ENCODE data around the gene CRKL.
"Not testable (repeated sequence)": the region's sequence is repeated elsewhere in the genome, so short reads cannot be mapped to it uniquely, and the experiment has no call there.

CRKL gene

DNA sequence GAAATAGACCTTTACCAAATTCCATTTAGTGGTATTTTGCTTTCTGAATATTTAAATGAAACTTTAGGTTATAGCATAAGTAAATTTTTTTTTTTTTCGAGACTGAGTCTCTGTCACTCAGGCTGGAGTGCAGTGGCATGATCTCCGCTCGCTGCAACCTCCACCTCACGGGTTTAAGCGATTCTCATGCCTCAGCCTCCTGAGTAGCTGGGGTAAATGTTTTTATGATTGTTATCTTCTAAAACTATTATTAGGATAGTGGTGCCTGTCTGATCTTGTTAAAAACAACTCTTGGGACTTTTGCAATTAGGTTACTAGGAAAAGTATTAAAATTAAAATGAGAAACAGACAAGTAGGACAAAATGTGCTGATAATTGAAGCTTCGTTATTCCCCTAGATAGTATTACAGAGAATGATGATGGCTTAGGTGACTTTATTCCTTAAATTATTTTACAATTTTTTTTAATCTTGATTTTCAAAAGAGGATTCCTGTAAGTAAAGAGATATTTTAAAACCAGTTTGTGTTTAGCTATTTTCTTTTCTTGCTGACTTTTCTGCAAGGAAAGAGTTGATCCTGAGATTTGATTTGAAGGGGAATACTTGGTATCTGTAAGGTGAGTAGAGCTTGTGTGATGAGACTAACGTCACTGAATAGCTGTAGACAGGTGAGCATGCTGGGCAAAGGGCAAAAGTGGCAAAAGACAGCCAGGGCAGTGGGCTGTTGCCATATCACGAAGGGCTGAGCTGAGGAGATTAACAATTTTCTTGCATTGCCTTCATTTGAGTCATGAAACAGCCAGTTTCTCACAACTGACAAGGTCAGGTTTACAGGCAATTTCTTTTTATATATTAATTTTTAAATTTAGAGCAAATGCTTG lies 20.8 kb downstream of the CRKL start:
- Mint-ChIP-seq H3K27ac (no peak overlapping the region), H3K4me3 (no peak overlapping the region), H3K9me3 (no peaks in the 10 kb centered on the region), H3K27me3 (no peaks in the 10 kb centered on the region), H3K4me1 (peaks cover 89% of the 10 kb centered on the region)
- DNase-seq (no peak), ATAC-seq (no peak)

DNA sequence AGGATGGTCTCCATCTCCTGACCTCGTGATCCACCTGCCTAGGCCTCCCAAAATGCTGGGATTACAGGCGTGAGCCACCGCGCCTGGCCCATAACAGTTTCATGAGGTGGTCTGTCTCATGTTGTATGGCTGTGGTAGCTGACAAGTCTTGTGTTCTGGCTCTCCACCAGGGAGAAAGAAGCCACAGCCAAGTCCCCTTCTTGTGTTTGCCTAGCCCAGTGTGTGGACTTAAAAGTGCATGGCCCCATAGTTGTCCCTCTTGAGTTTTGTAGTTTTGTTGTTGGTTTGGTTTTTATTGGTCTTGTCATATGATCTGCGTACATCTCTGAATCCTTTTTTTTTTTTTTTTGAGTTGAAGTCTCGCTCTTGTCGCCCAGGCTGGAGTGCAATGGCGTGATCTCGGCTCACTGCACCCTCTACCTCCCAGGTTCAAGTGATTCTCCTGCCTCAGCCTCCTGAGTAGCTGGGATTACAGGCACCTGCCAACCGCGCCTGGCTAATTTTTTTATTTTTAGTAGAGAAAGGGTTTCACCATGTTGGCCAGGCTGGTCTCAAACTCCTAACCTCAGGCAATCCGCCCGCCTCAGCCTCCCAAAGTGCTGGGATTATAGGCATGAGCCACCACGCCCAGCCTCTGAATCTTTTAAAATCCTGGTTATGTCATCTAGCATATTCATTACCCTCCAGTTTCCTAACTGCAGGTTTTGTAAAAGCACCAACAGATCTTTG lies 22.4 kb downstream of the CRKL start:
- not testable (repeated sequence) for H3K27ac Mint-ChIP-seq, H3K9me3 Mint-ChIP-seq, DNase-seq, H3K27me3 Mint-ChIP-seq, H3K4me3 Mint-ChIP-seq, ATAC-seq
- peaks cover 91% of the 10 kb centered on the region for H3K4me1 Mint-ChIP-seq

DNA sequence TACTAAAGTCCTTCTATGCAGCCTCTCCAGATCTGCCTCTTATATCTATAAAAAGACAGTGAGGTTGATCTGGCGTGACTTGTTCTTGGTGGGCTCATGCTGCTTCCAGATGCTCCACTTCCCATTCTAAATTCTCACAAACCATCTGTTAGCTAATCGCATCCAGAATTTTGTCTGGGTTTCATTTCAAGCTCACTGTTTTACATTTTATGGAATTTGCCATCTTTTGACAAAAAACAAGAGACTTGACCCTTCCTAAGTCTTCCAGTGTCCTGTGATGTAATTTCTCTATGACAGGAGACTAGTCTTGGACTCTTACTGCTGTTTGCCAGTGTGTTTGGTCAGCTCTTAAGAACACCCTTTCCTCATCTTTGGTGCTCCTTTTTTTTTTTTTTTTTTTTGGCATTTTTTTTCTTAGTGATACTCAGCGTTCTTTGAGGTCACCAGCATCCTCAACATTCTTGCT lies 23.0 kb downstream of the CRKL start:
- ATAC-seq: no peak
- H3K27ac Mint-ChIP-seq: no peak overlapping the region
- H3K27me3 Mint-ChIP-seq: no peaks in the 10 kb centered on the region
- H3K4me1 Mint-ChIP-seq: peaks cover 91% of the 10 kb centered on the region
- no peak for DNase-seq
- no peak overlapping the region for H3K4me3 Mint-ChIP-seq
- H3K9me3 Mint-ChIP-seq: no peaks in the 10 kb centered on the region

DNA sequence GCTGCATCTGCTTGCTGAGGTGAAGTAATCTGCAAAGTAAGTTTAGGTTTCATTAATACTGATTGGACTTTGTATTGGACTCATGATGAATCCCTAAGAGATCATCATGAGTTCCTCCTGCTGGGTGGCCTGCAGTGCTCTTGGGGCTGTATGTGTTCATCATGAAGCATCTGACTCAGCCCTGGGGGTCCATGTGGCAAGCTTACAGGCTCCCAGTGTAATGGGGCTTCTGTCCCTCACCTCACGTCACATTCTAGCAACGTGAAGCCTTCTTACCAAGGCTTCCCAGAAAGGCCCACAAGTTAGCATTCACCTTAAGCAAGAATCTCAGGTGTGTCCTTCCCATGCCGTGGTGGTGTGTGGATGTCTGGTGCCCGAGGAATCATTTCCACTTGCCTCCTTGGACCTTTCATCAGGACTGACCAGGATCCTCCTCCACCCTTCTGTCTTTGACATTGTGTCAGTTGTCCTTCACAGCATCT lies 23.7 kb downstream of the CRKL start:
- ATAC-seq (no peak), DNase-seq (no peak)
- no peak overlapping the region for H3K27ac Mint-ChIP-seq
- no peaks in the 10 kb centered on the region for H3K9me3 Mint-ChIP-seq
- no peak overlapping the region for H3K4me3 Mint-ChIP-seq
- H3K27me3 Mint-ChIP-seq: no peaks in the 10 kb centered on the region
- peaks cover 91% of the 10 kb centered on the region for H3K4me1 Mint-ChIP-seq

DNA sequence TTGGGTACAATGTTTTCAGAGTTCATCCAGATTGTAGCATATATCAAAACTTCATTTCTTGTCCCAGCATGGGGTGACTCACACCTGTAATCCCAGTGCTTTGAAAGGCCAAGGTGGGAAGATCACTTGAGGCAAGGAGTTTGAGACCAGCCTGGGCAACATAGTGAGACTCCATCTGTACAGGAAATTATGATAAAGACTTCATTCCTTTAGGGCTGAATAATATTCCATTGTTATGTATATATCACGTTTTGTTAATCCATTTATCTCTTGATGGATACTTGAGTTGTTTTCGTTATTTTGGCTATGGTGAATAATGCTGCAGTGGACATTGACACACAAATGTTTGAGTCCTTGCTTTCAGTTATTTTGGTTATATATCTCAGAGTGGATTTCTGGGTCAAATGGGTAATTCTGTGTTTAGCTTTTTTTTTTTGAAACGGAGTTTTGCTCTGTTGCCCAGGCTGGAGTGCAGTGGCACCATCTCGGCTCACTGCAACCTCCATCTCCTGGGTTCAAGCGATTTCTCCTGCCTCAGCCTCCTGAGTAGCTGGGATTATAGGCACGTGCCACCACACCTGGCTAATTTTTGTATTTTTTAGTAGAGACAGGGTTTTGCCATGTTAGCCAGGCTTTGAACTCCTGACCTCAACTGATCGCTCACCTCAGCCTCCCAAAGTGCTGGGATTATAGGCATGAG lies 25.1 kb downstream of the CRKL start:
- Mint-ChIP-seq H3K4me1 (peaks cover 89% of the 10 kb centered on the region), H3K27ac (peak overlapping the region in 1 of 2 donors; percentile 63)
- not testable (repeated sequence) for ATAC-seq, H3K9me3 Mint-ChIP-seq, DNase-seq, H3K27me3 Mint-ChIP-seq, H3K4me3 Mint-ChIP-seq

DNA sequence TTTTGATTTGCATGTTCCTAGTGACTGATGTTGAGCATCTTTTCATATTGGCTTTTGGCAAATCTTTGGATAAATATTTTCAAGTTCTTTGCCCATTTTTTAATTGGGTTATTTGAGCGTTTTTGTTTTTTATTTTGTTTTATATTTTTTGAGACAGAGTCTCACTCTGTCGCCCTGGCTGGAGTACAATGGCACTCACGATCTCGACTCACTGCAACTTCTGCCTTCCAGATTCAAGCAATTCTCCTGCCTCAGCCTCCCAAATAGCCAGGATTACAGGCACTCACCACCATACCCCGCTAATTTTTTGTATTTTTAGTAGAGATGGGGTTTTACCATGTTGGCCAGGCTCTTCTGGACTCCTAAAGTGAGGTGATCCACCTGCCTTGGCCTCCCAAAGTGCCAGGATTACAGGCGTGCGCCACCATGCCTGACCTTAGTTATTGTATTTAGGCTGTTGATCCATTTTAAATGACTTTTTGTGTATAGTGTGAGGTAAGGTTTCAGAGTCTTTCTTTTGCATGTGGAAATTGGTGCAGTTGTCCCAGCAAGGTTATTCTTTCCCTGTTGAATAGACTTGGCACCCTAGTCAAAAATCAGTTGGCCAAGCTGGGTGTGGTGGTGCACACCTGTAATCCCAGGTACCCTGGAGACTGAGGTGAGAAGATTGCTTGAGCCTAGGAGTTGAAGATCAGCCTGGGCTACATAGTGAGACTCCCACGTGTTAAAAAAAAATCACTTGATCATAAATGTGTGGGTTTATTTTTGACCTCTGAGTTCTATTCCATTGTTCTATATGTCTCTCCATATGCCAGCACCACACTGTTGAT lies 26.1 kb downstream of the CRKL start:
- Mint-ChIP-seq H3K4me3 (no peak overlapping the region), H3K27me3 (no peaks in the 10 kb centered on the region), H3K4me1 (peaks cover 87% of the 10 kb centered on the region), H3K27ac (no peak overlapping the region), H3K9me3 (no peaks in the 10 kb centered on the region)
- ATAC-seq: no peak
- no peak for DNase-seq

DNA sequence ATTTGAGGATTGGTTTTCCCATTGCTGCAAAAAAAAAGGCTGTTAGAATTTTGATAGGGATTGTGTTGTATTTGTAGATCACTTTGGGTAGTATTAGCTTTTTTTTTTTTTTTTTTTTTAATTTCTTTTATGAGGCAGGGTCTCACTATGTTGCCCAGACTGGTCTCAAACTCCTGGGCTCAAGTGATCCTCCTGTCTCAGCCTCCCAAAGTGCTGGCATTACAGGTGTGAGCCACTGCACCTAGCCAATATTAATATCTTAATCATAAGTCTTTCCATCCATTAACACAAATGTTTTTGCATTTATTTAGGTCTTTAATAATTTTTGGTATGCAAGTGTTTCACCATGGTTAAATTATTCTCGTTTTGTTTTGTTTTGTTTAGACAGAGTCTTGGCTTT lies 26.8 kb downstream of the CRKL start:
- Mint-ChIP-seq H3K9me3 (no peaks in the 10 kb centered on the region), H3K27me3 (no peaks in the 10 kb centered on the region), H3K4me1 (peaks cover 87% of the 10 kb centered on the region), H3K27ac (no peak overlapping the region), H3K4me3 (no peak overlapping the region)
- no peak for ATAC-seq
- no peak for DNase-seq

DNA sequence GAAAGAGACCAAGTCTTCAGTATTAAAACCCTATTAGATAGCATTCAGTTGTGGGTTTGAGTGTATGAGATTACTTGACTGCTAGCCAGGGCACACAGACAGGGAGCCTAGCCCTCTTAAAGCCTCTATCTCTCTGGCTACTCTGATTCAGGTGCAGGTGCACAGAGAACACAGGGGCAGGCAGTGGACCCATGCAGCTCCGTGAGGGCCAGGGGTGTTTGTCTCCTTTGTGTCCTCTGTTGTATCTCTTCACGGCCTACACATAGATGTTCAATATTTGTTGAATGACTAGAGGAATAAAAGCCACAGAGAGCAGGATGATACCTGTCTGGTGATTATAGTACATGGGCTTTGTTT lies 28.3 kb downstream of the CRKL start:
- DNase-seq (no peak), ATAC-seq (no peak)
- Mint-ChIP-seq H3K4me3 (no peak overlapping the region), H3K27ac (peak overlapping the region in 1 of 2 donors; percentile 33), H3K27me3 (no peaks in the 10 kb centered on the region), H3K9me3 (no peaks in the 10 kb centered on the region), H3K4me1 (peaks cover 84% of the 10 kb centered on the region)

DNA sequence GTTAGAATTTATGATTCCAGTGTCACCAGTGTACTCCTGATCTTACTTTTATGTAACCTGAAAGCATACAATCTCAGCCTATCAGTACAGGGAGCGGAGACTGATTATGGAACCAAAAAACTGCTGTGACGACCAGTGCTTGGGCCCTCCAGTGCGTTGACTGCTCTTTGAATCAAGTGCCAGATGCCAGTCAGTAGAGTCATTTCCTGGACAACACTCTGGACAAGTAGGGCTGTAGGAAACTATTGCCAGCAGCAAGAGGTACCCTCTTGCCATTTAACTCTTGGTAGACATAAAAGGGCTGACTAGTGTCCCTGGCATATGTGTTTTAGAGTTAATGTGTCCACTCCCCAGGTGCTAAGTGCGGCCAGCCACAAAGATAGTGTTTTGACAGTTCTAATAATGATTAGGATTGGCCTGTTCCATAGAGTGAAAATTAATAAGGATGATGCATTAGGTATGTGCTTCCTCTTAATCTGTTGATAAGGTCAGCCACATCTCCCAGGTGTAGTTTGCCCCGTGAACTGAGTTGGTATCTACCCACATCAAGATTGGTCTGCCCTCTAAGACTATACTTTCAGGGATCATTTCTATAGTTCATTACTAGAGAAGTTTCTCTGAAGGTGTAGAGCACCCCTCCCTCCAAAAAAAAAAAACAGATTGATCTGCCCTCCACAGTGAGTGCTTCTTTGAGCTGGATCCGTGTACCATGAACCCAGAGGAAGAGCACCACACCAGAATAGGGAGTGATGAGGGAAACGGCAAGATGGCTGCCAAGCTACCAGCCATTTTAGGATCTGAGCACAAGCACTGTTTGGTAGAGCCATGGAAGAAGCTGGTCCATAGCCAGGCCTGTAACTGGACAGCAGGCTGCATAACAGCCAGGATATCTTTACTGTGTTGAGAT lies 29.1 kb downstream of the CRKL start:
- ATAC-seq (no peak), DNase-seq (no peak)
- no peaks in the 10 kb centered on the region for H3K9me3 Mint-ChIP-seq
- H3K27me3 Mint-ChIP-seq: no peaks in the 10 kb centered on the region
- peak overlapping the region in 1 of 2 donors; percentile 69 for H3K27ac Mint-ChIP-seq
- H3K4me3 Mint-ChIP-seq: no peak overlapping the region
- peaks cover 77% of the 10 kb centered on the region for H3K4me1 Mint-ChIP-seq

DNA sequence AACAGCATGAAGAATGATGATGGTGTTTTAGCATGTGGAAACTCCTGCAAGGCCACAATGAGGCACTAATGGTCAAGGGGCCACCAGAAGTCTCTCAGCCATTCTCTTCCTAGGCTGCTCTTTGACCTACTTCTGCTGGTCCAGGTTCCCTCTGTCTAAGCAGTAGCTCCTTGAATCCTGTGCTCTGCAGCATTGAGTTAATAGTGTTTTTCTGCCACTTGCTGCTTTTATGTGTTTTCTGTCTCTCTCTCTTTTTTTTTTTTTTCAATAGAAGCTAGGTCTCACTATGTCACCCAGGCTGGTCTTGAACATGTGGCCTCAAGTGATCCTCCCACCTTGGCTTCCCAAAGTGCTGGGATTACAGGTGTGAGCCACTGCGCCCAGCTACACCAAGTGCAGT lies 29.8 kb downstream of the CRKL start:
- no peak for DNase-seq
- Mint-ChIP-seq H3K4me3 (no peak overlapping the region), H3K27ac (peak overlapping the region in 1 of 2 donors; percentile 8), H3K9me3 (no peaks in the 10 kb centered on the region), H3K27me3 (no peaks in the 10 kb centered on the region), H3K4me1 (peaks cover 73% of the 10 kb centered on the region)
- ATAC-seq: no peak

DNA sequence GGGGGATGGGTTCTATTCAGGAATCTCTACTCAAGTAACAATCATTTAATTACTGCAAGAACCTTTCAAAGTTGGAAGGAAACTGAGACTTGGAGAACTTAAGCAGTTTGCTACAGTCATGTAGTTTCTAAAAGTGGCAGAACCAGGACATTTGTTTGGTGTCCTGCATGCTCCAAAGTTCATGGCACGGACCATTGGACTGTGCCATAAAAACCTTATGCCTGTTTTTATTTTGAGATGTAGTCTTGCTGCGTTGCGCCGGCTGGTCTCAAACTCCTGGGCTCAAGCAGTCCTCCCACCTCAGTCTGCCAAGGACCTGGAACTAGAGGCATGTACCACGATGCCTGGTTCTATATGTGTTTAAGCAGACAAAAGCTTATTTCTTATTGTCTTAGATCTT lies 31.2 kb downstream of the CRKL start:
- Mint-ChIP-seq H3K9me3 (no peaks in the 10 kb centered on the region), H3K4me1 (peaks cover 59% of the 10 kb centered on the region), H3K27me3 (no peaks in the 10 kb centered on the region), H3K27ac (no peak overlapping the region), H3K4me3 (no peak overlapping the region)
- DNase-seq (no peak), ATAC-seq (no peak)

DNA sequence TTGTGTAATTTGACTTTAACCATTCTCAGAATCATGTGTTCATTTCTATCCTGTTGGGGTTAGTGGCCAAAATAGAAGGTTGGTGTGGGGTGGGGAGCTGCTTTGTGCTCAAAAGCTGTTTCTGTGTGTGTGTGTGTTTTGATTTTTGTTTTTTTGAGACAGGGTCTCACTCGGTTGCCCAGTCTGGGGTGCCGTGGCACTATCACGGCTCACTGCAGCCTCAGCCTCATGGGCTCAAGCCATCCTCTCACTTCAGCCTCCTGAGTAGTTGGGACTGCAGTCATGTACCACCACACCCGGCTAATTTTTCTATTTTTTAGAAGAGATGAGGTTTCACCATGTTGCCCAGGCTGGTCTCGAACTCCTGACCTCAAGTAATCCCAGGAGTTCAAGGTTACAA lies 31.8 kb downstream of the CRKL start:
- Mint-ChIP-seq H3K27me3 (no peaks in the 10 kb centered on the region), H3K27ac (no peak overlapping the region), H3K4me1 (peaks cover 59% of the 10 kb centered on the region), H3K9me3 (no peaks in the 10 kb centered on the region), H3K4me3 (no peak overlapping the region)
- ATAC-seq (no peak), DNase-seq (no peak)

DNA sequence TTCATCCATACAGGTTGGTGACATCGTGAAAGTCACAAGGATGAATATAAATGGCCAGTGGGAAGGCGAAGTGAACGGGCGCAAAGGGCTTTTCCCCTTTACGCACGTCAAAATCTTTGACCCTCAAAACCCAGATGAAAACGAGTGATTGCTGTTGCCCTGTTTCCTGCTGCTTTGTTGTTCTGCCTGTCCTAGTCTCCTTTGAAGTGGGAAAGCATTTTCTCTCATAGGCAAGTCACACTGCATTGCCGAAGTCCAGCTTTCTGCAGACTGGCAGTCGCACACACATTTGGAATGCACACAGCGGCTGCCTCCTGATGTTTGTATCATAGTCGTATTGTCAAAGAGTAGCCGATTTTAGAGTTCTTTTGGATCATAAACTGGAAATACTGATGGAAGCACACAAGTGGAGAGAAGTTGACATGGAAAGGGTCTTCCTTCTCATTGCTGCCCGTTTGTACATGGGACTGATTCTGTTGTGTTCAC lies 32.5 kb downstream of the CRKL start:
- H3K9me3 Mint-ChIP-seq: no peaks in the 10 kb centered on the region
- DNase-seq (no peak), ATAC-seq (no peak)
- H3K4me3 Mint-ChIP-seq: no peak overlapping the region
- no peaks in the 10 kb centered on the region for H3K27me3 Mint-ChIP-seq
- H3K4me1 Mint-ChIP-seq: peaks cover 56% of the 10 kb centered on the region
- H3K27ac Mint-ChIP-seq: peak overlapping the region in 1 of 2 donors; percentile 83

Data from stimulated activated naive CD8-positive, alpha-beta T cell treated with anti-CD3 and anti-CD28 coated beads, Interleukin-15, amount 100 ng/mL, for 72 hours (primary cell).